K562 (cell line): ENCODE measurements around the gene SLC9A1. TPM values are rescaled to one million over a fixed set of nuclear protein-coding genes. Genes with fewer than 3 reads are reported as not detected.

Experiments
- ATF3 ChIP-seq, 2 experiments: fragments of 450-650 bp in 1 of 2; sonication (generic) in 1 of 2; formaldehyde crosslinking in 1 of 2; IDR thresholded peaks in 1 of 2; conservative IDR thresholded peaks in 1 of 2; 2 replicates each; pipeline versions ENCODE4 v1.6.1 to v1.8.1; 2016 to 2023; ENCODE audit warnings: mild to moderate bottlenecking in 2 of 2, moderate library complexity in 2 of 2, inconsistent platforms in 1 of 2, missing genetic modification reagents in 1 of 2
- BDP1 ChIP-seq: IDR thresholded peaks from 3 replicates; pipeline ENCODE4 v1.6.1; 2011; ENCODE audit not compliant: insufficient read length, insufficient read depth
- ETV5 ChIP-seq: sonication (generic); formaldehyde crosslinking; IDR thresholded peaks from 2 replicates; pipeline ENCODE4 v1.4.0; 2020; ENCODE audit warnings: low read depth, mild to moderate bottlenecking, missing genetic modification reagents
- FOSL1 ChIP-seq: fragments of 200-800 bp; sonication (Bioruptor generic); conservative IDR thresholded peaks from 2 replicates; pipeline ENCODE4 v1.6.1; 2016; ENCODE audit warnings: missing genetic modification characterization, missing compliant biosample characterization
- HINFP ChIP-seq: fragments of 450-650 bp; conservative IDR thresholded peaks from 2 replicates; pipeline ENCODE4 v1.6.1; 2016; ENCODE audit warnings: missing genetic modification characterization, low read depth, mild to moderate bottlenecking, control low read depth, missing compliant biosample characterization
- KDM1A ChIP-seq, 2 experiments: fragments of 450-650 bp; IDR thresholded peaks; 2 replicates each; pipeline ENCODE4 v1.6.1; 2016; ENCODE audit warnings: mild to moderate bottlenecking in 2 of 2
- MTF1 ChIP-seq: fragments of 250-450 bp; sonication (Bioruptor Pico); IDR thresholded peaks from 2 replicates; pipeline ENCODE4 v1.9.0; 2021; ENCODE audit warnings: moderate library complexity, mild to moderate bottlenecking, inconsistent platforms, borderline replicate concordance
- NCOA1 ChIP-seq: fragments of 450-650 bp; IDR thresholded peaks from 2 replicates; pipeline ENCODE4 v1.6.1; 2016; ENCODE audit warnings: low read depth
- NR3C1 ChIP-seq: sonication (generic); formaldehyde crosslinking; IDR thresholded peaks from 2 replicates; pipeline ENCODE4 v1.8.1; 2022; ENCODE audit warnings: missing genetic modification reagents
- PHB2 ChIP-seq: fragments of 450-650 bp; IDR thresholded peaks from 2 replicates; pipeline ENCODE4 v1.6.1; 2017; ENCODE audit warnings: low read depth
- PTRF ChIP-seq: fragments of 450-650 bp; IDR thresholded peaks from 2 replicates; pipeline ENCODE4 v1.6.1; 2016; ENCODE audit warnings: mild to moderate bottlenecking, missing genetic modification characterization, missing compliant biosample characterization
- SETDB1 ChIP-seq: IDR thresholded peaks from one replicate; pipeline ENCODE4 v1.6.1; 2012; ENCODE audit warnings: low read length, control low read depth, inconsistent platforms
- TAF7 ChIP-seq: fragments of 450-650 bp; IDR thresholded peaks from 2 replicates; pipeline ENCODE4 v1.6.1; 2016; ENCODE audit warnings: missing genetic modification characterization, missing compliant biosample characterization
- ZBTB34 ChIP-seq: fragments of 250-450 bp; sonication (Bioruptor Pico); IDR thresholded peaks from 2 replicates; pipeline ENCODE4 v1.8.0; 2021; ENCODE audit warnings: mild to moderate bottlenecking, moderate library complexity
- ZKSCAN1 ChIP-seq: fragments of 150-350 bp; IDR thresholded peaks from 2 replicates; pipeline ENCODE4 v1.6.1; 2016; ENCODE audit warnings: low read depth, low read length
- ZNF121 ChIP-seq: sonication (generic); formaldehyde crosslinking; conservative IDR thresholded peaks from 2 replicates; pipeline ENCODE4 v1.8.0; 2022; ENCODE audit warnings: missing genetic modification reagents
- ZNF511 ChIP-seq: sonication (generic); formaldehyde crosslinking; IDR thresholded peaks from 2 replicates; pipeline ENCODE4 v1.8.0; 2022; ENCODE audit warnings: mild to moderate bottlenecking, missing genetic modification reagents
- ZNF586 ChIP-seq: fragments of 450-650 bp; formaldehyde crosslinking; conservative IDR thresholded peaks from 2 replicates; pipeline ENCODE4 v1.4.0; 2020; ENCODE audit warnings: mild to moderate bottlenecking, moderate library complexity
- ZNF785 ChIP-seq: fragments of 250-450 bp; sonication (Bioruptor Pico); IDR thresholded peaks from 2 replicates; pipeline ENCODE4 v1.4.0; 2020; ENCODE audit warnings: mild to moderate bottlenecking
- polyA plus RNA-seq, 8 experiments: library from polyadenylated mRNA; depleted of rRNA in 4 of 8; stranded (reverse) in 5 of 8; unstranded in 3 of 8; fragments of >200 nt; fragmentation: Nextera tagmentation in 2 of 8; fragmentation: Illumina TruSeq in 1 of 8; extraction: Ambion mirVana in 2 of 8; extraction: Trizol in 1 of 8; gene quantifications; 2 replicates each; pipeline versions ENCODE4 v1.2.1 to v1.2.3, GENCODE V29; 2011 to 2014; ENCODE audit warnings: inconsistent platforms in 1 of 8, missing spikeins in 1 of 8
- total RNA-seq, 7 experiments: library from RNA; depleted of rRNA in 6 of 7; stranded (reverse); fragments of >200 nt in 6 of 7; fragmentation: Illumina TruSeq in 2 of 7; extraction: Trizol in 2 of 7; gene quantifications; 2 replicates each; pipeline versions ENCODE4 v1.2.1 to v1.2.3, GENCODE V29; 2011 to 2021; ENCODE audit warnings: low replicate concordance in 1 of 7
- TF ChIP-seq, protein P1 (sequence below): fragments of 450-650 bp; IDR thresholded peaks from 2 replicates; pipeline ENCODE4 v1.7.0; 2016; ENCODE audit warnings: borderline replicate concordance
- TF ChIP-seq, protein P2 (sequence below): fragments of 250-450 bp; sonication (Bioruptor Pico); IDR thresholded peaks from 2 replicates; pipeline ENCODE4 v1.8.0; 2021; ENCODE audit warnings: moderate library complexity, mild to moderate bottlenecking, inconsistent platforms

Gene SLC9A1
- total and polyA plus RNA-seq, 9 of the 15 experiments (the other 6 are each of a cell fraction or from before 2014, with no cell fraction given) = 0.59 to 14.4 (median 2.0) TPM

DNA sequence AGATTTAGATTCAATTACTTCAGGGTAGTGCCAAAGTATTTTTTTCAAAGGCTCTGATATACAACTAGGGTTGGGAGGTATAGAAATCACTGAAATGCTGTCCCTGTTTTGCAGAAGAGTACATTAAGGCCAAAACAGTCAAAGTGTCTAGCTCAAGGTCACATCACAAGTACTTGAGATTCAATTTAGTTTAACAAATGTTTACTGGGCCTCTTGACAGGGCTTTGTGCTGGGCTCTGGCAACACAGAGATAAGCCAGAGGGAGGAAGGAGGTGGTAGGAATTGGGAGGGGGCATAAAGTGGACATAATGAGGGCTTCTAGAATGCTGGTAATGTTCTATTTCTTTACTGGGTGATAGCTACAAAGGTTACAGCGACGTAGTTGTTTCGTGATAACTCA, 2.3 kb upstream of the SLC9A1 start (continued):
- TF ChIP-seq FOSL1 (0 out of 2 replicates have a peak, but pooled peaks have one; percentile 20), HINFP (no peak), NCOA1 (peak; percentile 57; the same call in 1 of the 2 replicates), ZNF121 (no peak), MTF1 (no peak), ATF3 (IDR thresholded peaks at IDR 0.05) (no peak), ATF3 (CRISPR knock-in tag; conservative IDR thresholded peaks at IDR 0.05) (no peak), ETV5 (no peak), ZKSCAN1 (peak; percentile 72; the same call in 1 of the 2 replicates), PTRF (tag) (no peak), ZNF785 (CRISPR knock-in tag) (no peak), ZNF586 (CRISPR knock-in tag) (no peak), SETDB1 (no peak), KDM1A (IDR thresholded peaks at IDR 0.05) (peak; percentile 91 to 93; a peak in 3 of 4 replicates), BDP1 (no peak), ZNF511 (CRISPR knock-in tag) (no peak), PHB2 (no peak), NR3C1 (CRISPR knock-in tag) (no peak), TAF7 (no peak), ZBTB34 (CRISPR knock-in tag) (no peak)
- TF ChIP-seq, protein P1, sequence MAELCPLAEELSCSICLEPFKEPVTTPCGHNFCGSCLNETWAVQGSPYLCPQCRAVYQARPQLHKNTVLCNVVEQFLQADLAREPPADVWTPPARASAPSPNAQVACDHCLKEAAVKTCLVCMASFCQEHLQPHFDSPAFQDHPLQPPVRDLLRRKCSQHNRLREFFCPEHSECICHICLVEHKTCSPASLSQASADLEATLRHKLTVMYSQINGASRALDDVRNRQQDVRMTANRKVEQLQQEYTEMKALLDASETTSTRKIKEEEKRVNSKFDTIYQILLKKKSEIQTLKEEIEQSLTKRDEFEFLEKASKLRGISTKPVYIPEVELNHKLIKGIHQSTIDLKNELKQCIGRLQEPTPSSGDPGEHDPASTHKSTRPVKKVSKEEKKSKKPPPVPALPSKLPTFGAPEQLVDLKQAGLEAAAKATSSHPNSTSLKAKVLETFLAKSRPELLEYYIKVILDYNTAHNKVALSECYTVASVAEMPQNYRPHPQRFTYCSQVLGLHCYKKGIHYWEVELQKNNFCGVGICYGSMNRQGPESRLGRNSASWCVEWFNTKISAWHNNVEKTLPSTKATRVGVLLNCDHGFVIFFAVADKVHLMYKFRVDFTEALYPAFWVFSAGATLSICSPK = no peak
- TF ChIP-seq, protein P2, sequence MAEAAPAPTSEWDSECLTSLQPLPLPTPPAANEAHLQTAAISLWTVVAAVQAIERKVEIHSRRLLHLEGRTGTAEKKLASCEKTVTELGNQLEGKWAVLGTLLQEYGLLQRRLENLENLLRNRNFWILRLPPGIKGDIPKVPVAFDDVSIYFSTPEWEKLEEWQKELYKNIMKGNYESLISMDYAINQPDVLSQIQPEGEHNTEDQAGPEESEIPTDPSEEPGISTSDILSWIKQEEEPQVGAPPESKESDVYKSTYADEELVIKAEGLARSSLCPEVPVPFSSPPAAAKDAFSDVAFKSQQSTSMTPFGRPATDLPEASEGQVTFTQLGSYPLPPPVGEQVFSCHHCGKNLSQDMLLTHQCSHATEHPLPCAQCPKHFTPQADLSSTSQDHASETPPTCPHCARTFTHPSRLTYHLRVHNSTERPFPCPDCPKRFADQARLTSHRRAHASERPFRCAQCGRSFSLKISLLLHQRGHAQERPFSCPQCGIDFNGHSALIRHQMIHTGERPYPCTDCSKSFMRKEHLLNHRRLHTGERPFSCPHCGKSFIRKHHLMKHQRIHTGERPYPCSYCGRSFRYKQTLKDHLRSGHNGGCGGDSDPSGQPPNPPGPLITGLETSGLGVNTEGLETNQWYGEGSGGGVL (CRISPR knock-in tag) = no peak
